HG02943 (cell line): Measurements from ENCODE around the gene NFATC2.

Experiments used
- ATAC-seq: cut with Tn5 transposase; IDR thresholded peaks from one replicate; pipeline ENCODE4 v1.9.1; 2021; ENCODE audit warnings: mild to moderate bottlenecking, low read depth, moderate library complexity; ENCODE audit not compliant: unreplicated experiment

Gene NFATC2

DNA sequence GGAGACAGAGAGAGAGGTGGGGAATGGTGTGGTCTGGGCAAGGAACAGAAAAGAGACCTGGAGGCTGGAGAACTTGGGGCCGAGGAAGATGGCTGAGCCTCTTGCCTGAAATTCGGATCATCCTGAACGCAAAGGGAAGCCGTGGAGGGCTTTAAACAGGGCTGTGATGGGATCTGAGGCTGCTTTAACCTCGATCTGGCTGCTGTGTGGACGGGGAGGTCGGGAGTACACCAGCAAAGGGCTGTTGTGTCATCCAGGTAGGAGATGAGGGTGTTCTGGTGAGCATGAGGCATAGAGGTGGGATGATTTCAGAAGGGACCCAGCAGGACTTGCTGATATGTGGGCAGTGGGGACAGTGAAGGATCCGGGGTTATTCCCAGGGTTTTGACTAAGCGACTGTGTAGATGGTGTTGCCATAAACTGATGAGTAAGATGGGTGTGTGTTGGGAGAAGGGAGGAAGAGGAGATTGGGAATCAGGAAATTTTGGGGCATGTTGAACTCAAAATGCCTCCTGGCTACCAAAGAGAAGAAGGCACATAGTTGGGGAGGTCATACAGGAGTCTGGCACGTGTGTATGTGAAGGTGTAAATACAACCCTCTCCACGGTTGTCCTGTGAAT, 158.5 kb downstream of the NFATC2 start:
- ATAC-seq, result no peak

DNA sequence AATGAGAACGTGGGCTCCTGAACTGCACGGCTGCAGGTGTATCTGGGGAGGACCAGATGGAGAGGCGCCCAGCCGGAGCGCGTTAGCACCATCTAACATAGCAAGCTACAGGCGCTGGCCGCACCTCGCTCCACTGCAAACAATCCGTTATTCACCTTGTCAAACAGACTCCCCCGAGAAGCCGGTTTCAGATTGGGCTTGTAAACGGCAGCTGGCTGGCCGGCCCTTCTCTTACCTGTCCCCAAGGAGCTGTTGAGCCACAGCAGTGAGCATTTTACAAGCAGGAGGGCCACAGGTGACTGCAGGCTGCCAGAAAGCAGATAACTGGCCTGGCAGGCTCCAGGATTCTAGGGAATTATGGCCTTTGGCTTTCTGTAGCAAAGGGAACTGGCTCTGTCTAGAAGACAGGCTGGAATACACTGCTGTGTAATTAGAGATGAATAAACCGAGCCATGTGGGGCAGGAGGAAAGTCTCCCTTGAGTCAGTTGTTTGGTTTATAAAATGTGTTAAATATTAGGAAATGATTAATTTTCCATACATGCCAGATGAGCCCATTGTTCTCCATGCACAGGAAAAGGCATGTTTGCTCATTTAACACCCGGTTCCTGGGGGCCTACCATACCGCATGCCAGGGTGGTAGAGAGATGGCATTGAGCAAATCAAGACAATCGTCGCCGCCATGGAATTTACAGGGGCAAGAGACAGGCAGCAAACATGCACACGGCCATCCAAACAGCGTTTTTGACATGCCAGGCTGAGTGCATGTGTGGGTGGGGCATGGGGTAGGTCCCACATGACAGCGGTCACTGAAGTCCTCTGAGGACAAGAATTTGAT, 159.3 kb downstream of the NFATC2 start:
- ATAC-seq, result no peak

DNA sequence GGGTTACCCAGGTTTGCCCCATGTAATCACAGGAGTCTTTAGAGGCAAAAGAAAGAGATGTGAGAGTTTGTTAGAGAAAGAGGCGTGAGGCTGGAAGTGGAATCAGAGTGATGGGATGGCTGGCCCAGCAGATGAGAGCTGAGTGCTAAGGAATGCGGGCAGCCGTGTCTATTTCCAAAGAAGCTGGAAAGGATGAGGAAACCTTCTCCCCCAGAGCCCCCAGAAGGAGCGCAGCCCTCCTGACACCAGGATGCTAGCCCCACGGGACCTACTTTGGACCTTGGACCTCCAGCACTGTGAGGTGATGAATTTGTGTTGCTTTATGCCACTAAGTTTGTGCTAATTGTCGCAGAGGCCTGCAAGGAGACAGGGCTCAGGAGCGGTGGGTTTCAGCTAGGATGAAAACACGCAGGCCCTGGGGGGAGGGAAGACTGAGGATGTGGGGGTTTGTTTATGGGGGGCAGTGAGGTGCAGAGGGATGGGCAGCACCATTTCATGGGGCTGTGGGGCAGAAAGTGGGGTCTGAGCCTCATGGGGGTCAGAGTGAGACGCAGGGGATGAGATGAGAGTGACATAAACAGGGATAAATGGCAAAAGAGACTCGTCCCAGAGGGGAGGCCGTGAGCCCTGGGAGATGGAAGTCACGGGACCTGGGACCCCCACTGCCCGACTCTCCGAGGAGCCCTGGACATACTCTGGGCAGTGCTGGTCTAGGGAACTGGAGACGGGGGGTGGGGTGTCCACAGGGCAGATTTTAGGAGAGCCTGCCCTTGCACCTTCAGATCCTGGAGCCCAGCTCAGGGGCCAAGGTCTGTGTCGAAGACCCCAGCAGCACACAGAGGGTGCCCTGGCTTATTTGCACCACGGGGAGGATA, 160.2 kb downstream of the NFATC2 start:
- no peak for ATAC-seq

DNA sequence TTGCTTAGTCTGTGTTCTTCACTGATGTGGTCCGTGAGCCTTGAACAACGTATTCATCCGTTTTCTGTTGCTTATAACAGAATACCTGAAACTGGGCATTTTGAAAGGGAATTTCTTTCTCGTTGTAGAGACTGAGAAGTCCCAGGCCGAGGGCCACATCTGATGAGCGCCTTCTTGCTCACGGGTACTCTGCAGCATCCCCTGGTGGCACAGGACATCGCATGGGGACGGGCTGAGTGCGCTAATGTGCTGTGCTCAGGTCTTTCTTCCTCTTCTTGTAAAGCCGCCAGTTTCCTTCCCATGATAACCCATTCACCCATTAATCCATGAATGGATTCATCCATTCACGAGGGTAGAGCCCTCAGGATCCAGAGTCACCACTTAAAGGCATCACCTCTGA, 161.0 kb downstream of the NFATC2 start:
- ATAC-seq, result no peak

DNA sequence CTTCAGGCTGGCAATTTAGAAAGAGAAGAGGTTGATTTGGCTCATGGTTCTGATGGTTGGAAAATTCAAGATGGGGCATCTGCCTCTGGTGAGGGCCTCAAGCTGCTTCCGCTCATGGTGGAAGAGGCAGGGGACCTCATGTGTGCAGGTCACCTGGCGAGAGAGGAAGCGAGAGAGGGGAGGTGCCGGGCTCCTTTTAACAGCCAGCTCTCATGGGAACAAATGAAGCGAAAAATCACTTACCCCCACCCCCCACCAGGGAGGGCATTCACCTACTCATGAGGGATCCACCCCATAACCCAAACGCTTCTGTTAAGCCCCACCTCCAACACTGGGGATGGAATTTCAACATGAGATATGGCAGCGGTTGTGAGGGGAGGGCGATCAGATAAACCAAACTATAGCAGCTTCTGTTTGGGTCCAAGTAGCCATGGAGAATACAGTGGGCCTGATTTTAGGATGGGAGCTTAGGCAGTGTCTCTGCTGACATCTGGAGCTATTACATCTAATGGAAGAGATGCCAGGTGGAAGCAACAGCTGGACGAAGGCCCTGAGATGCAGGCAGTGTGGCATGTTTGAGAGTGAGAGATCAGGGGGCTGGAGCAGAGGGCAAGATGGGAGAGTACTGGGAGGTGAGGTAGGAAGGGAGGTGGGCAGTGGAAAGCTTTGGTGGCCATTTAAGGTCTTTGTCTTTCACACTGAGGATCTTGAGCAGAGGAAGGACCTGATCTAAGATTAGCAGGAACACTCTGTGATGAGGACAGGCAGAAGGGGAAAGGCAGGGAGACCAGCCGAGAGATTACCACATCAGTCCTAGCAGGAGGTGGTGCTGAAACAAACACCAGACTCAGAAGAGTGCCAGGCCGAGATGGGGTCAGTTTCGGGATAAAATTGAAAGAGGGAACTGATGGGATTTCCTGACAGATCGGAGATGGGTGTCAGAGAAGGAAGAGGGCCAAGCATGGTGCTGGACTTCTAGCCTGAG, 161.8 kb downstream of the NFATC2 start:
- ATAC-seq, result no peak

DNA sequence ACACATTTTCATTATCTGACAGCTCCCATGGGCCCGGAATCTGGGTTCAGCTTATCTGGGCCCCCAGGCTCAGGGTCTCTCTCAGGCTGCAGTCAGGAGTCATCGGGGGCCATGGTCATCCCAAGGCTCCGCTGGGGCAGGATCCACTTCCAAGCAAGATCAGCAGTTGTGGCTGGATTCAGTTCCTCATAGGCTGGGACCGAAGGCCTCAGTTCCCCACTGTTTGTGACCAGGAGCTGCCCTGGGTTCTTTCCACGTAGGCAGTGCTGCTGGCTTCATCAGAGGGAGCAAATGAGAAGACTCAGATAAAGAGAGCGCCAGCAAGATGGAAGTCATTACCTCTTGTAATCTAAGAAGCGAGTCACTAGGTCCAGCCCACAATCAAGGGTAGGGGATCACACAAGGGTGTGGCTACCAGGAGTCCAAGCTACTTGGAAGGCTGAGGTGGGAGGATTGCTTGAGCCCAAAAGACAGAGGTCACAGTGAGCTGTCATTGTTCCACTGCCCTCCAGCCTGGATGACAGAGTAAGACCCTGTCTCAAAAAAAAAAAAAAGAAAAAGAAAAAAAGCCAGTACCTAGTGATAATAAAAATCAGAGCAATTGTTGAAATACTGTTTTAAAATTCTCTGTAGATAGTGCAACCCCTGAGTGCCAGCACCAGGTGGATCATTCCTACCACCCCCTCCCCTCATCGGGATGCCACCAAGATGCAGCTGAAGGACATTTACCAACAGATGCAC, 162.7 kb downstream of the NFATC2 start:
- ATAC-seq, result no peak

DNA sequence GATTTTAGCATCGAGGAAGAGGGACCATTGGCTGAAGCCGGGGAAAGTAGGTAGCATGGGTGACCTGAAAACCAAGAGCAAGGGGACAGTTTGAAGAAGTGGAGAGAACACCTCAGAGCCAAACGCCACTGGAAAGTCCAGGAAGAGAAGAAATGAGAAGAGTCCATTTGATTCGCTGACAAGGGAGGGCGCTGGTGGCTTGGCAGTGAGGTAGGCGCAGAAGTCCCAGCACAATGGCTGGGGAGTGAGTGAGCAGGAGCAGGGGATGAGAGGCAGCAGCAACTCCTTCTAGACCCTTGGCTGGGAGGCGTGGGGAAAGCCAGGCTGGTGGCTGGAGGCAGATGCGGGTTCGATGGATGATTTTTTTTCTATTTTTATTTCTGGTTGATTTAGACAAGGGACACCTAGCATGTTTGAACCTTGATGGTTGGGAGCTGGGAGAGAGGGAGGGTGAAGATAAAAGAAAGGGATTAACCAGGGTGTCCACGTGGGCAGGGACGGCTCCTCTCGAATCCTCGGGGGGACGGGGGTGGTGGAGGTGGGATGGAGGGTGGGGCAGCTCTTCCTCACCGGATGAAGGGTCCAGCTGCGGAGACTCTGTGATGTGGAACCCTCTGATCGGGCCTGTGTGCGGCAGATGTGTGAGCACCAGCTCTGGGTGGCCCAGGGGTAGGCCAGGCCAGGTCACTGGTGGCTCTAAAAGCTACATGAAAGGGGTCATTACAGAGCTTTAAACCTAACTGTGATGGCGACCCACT, 164.2 kb downstream of the NFATC2 start:
- ATAC-seq, result no peak

DNA sequence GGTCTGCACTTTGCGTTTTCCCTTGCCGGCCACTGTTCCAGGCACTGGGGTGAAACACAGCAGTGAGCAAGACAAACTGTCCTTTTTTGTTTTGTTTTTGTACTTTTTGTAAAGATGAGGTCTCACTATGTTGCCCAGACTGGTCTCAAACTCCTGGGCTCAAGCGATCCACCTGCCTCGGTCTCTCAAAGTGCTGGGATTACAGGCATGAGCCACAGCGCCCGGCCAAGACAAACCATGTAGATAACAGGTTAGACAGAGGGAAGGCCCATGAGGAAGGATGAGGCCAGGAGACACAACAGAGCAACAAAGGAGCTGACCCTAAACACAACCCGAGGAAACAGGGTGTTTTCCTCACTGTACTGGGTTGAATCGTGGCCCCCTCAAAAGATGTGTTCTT, 165.4 kb downstream of the NFATC2 start:
- no peak for ATAC-seq

DNA sequence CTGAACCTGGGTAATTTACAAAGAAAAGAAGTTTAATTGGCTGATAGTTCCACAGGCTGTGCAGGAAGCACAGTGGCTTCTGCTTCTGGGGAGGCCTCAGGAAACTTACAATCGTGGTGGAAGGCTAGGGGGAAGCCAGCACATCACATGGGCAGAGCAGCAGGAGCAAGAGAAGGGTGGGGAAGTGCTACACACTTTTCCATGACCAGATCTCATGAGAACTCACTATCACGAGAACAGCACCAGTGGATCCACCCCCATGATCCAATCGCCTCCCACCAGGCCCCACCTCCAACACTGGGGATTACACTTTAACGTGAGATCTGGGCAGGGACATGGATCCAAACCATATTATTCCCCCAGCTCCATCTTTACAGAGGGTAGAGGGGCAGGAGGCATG, 166.4 kb downstream of the NFATC2 start:
- ATAC-seq, result no peak

DNA sequence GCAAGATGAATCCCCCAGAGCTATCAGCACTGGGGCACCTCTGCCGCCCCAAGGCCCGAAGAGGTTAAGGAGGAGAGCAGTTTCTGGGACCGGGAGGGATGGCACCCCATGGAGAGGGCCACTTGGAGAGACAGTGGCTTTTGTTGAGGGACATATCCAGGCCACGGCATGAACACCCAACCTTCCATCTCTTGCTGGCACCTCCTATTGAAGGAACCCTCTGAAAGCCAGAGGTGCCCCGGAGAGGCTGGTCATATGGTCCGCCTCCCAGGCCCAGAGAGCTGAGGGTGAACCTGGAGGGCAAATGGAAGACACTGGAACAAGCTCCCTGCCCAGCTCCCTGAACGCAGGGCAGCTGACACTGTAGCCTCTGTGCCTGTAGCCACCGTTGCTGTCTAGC, 167.0 kb downstream of the NFATC2 start:
- ATAC-seq, result no peak

DNA sequence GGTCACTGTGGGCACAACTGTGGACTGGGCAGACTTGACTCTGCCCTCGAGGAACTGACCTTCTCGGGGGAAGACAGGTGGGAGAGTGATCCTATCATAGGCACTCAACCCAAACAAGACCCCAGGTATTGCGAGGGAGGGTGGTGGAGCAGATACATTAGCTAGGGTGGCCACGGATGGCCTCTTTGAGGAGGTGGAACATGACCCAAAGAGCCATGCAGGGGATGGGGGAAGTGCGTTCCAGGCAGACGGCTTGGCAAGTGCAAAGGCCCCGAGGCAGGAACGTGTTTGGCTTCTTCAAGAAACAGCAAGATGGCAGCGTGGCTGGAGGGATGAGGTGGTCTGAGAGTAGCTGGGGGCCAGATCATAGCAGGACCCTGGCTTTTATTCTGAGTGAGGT, 167.6 kb downstream of the NFATC2 start:
- ATAC-seq, result no peak

DNA sequence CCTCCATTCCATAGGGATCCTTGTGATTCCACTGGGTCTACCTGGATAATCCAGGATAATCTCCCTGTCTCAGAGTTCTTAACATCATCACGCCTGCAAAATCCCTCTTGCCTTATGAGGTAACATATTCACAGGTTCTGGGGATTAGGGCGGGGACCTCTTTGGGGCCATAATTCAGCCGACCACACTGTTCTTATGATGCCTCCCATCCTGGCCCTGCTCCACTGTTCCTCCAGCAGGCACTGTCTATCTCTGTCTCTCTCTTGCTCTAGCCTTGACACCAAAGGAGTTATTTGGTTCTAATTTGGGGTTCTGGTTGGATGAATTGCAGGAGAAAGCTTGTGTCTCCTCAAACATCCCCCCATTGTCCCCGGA, 168.1 kb downstream of the NFATC2 start:
- no peak for ATAC-seq

DNA sequence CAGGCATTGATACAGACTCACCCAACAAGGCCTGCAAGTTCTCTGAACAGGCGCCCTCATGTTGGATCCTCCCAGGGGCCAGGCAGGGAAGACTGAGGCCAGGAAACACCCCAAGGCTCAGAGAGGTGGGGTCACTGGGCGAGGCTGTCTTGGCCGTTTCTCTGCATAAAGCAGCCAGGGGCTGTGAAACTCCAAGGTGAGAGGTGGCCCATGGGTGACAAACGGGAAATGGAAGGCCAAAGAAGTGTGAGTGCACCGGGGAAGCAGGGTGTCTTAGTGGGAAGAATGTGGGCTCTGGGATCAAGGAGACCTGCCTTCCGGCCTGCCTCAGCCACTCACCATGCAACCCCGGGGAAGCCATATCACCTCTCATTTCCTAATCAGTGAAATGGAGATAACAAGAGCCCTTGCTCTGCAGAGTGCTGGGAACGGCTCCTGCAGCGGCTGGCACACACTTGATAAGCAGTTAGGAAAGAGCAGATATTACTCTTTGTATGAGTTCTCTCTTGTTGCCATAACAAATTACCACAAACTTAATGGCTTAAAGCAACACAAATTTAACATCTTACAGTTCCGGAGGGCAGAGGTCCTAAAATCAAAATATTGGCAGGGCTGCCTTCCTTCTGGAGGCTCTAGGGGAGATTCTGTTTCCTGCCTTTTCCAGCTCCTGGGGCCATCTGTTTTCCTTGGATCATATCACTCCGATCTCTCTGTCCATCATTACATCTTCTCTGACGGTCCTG, 168.6 kb downstream of the NFATC2 start:
- no peak for ATAC-seq

DNA sequence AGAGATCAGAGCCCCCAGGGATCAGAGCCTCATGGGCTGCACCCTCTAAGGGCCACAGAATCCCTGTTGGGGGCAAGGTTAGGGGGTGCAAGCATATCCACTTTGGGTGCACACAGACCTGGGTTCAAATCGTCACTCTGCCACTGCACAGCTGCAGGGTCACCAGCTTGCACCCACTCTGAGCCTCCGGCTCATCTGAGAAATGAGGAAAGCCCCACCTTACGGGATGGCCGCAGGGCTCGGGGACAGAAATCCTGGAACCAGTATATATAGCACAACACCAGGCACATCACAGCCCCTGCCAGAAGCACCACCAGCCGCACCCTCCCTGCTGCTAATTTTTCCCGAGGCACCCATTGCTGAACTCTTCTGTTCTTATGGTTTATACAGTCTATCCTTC, 169.6 kb downstream of the NFATC2 start:
- no peak for ATAC-seq

DNA sequence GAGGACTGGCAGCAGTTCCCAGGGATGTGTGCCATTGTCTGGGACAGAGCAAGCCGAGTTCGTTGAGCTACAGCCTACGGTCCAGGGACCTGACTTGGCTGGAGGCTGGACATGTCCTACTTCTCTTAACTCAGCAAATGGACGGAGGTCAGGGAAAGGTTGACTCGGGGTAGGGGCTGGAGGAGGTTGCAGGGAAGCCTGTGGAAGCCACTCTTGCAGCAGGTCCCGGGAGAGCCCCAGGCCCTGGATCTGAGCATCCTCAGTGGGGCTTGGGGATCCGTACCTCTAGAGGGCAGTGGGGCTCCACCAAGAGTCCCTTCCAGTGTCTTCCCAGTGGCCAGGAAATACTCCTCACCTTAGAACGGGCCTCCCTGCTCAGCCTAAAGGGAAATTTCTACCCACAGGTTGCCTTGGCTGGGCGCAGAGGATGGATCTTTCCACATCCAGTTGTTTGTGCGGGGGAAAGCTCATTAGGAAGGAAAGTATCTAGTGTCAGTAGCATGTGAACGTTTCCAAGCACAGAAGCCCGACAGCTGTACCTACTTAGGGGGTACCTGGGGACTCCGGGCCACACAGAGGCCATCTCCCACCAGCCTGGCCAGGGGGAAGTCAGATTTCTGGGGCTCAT, 170.2 kb downstream of the NFATC2 start:
- ATAC-seq, result no peak

DNA sequence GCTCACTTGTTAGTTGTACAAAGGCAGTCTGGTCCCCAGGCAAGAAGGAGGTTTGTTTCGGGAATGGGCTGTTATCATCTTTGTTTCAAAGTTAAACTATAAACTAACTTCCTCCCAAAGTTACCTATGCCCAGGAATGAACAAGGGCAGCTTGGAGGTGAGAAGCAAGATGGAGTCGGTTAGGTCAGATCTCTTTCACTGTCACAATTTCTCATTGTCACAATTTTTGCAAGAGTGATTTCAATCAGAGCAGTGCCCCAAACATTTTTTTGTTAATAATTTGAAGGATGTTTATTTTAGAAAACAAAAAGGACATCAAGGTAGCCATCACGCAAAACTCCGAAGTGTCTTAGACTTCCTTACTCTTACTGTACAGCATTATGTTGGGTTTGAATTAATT, 170.8 kb downstream of the NFATC2 start:
- no peak for ATAC-seq

DNA sequence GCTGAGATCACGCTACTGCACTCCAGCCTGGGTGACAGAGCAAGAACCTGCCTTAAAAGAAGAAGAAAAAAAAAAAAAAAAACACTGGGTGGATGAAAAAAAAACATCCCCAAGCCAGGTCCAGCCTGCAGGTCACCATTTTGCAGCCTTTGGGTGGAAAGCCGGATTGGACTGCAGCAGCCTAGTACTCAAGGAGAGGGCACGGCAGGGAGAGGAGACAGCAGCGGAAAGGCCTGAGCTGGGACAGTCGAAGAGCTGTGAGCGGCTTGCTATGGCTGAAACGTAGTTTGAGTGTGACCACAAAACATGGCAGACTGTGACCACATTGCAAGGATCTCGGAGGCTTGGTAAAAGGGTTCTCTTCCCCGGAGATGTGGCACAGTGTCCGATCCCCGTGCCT, 173.0 kb downstream of the NFATC2 start:
- ATAC-seq, result no peak
